IMR-90 (cell line): ENCODE data around the gene SDC3.

Experiments used
- CEBPB ChIP-seq: IDR thresholded peaks from 2 replicates; pipeline ENCODE4 v1.6.1; 2012; ENCODE audit warnings: low read depth, low read length, improper control_type of control experiment
- CTCF ChIP-seq: conservative IDR thresholded peaks from 2 replicates; pipeline ENCODE4 v1.5.1; 2012; ENCODE audit warnings: mild to moderate bottlenecking, low read depth, low read length, improper control_type of control experiment
- POLR2A ChIP-seq: IDR thresholded peaks from 2 replicates; pipeline ENCODE4 v1.6.1; 2012; ENCODE audit warnings: mild to moderate bottlenecking, low read depth, low read length
- RCOR1 ChIP-seq: IDR thresholded peaks from 2 replicates; pipeline ENCODE4 v1.6.1; 2012; ENCODE audit warnings: mild to moderate bottlenecking, low read length, improper control_type of control experiment; ENCODE audit not compliant: insufficient replicate concordance
- RFX5 ChIP-seq: IDR thresholded peaks from 2 replicates; pipeline ENCODE4 v1.8.0; 2012; ENCODE audit warnings: low read depth, mild to moderate bottlenecking, low read length, moderate library complexity
- USF2 ChIP-seq: fragments of 150-350 bp; IDR thresholded peaks from 2 replicates; pipeline ENCODE4 v1.6.1; 2017; ENCODE audit warnings: mild to moderate bottlenecking, antibody characterized with exemption, low read length, low read depth

- TF ChIP-seq CTCF (no peak), POLR2A (no peak), USF2 (no peak), CEBPB (no peak), RCOR1 (no peak), RFX5 (no peak)
Observed at GRCh38 chr1:30907481-30908315, 860 bp downstream of the SDC3 start.
